HL-60/S4 treated with phorbol 12-myristate 13-acetate at 8.2 ng/mL for 4 days and 3 days (cell line): ENCODE data around the gene CFAP119.

ENCODE experiments used
- in situ Hi-C: fragments of 300-500 bp; cut with MboI; formaldehyde crosslinking; loops from 2 replicates; pipeline ENCODE4 v1.15.0; 2022; ENCODE audit warnings: low sequenced_read_pairs

CFAP119 gene

DNA sequence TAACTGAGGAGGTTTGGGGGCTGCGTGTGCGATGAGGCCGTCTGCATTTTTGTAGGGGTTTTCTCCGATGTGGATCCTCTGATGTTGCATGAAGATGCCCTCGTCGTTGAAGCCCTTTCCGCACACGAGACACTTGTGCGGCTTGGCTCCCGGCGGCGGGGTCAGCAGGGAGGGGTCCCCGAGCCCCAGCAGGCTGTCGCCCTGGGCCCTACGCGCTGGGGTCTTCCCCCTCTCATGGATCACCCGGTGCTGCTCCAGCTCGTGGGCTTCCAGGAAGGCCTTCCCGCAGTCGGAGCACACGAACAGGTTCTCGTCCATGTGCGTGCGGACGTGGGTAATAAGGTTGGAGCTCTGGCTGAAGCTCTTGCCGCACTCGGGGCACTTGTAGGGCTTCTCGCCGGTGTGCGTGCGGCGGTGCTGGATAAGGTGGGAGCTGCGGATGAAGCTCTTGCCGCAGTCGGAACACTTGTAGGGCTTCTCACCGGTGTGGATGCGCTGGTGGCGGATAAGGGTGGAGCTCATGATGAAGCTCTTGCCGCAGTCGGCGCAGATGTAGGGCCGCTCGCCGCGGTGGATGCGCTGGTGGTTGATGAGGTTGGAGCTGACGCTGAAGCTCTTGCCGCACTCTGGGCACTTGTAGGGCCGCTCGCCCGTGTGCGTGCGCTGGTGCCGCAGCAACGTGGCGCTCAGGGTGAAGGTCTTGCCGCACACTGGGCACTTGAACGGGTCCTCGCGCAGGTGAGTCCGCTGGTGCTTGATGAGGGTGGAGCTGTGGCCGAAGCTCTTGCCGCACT is 20.8 kb upstream of the CFAP119 start:
- in situ Hi-C loops = no loop called here

DNA sequence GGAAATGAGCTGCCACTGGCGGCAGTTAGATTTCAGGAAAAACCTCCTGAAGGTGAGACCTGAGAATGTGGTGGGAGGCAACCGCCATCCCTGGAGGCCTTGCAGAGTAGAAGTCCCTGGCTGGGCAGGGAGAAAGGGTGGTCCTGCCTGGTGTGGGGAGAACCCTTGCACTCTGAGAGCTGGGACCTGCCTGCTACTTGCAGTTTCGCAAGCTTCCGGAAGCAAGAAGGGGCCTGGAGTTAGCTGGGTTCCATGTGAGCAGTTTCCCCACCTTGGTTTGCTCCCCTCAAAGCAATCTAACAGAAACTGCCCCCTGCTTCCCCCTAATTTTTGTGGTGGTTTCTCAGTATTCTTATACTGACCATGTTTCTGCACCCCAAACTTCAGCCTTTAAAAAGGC is 18.7 kb upstream of the CFAP119 start:
- in situ Hi-C loops = no loop called here

DNA sequence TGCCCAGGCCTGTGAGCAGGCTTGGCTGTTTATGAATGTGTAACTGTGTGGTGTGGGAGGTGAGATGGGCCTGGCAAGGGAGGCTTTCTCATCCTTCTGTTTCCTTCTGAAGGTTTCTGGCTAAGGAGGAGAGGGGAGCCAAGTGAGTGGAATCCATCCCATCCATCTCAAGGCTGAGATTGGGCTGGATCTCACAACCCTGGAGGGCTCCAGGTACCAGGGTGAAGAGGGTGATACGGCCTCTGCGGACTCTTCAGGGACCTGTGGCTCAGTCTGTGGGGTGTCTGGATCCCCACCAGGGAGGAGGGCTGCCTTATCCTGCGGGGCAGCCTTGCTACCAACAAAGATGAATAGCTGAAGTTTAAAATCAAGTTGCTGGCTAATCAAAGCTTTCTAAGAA is 18.2 kb upstream of the CFAP119 start:
- in situ Hi-C loops = no loop called here

DNA sequence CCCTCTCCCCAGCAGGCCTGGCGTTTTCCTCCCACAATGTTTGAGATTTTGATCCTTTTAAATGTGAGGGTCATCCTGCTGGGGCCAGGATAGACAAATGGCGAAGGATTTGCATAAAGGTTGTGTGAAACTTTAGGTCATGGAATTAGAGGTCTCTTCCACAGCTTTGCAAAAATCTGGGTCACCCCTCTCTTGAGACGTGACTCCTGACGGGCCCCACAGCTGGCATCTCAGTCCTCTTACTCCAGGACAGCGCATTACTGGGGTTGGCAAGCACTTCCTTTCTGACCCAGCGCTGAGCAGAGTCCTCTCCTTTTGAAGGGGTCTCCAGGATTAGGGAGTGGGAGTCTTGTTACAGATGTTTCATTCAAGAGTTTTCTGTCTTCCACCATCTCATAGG is 17.7 kb upstream of the CFAP119 start:
- in situ Hi-C loops = no loop called here

DNA sequence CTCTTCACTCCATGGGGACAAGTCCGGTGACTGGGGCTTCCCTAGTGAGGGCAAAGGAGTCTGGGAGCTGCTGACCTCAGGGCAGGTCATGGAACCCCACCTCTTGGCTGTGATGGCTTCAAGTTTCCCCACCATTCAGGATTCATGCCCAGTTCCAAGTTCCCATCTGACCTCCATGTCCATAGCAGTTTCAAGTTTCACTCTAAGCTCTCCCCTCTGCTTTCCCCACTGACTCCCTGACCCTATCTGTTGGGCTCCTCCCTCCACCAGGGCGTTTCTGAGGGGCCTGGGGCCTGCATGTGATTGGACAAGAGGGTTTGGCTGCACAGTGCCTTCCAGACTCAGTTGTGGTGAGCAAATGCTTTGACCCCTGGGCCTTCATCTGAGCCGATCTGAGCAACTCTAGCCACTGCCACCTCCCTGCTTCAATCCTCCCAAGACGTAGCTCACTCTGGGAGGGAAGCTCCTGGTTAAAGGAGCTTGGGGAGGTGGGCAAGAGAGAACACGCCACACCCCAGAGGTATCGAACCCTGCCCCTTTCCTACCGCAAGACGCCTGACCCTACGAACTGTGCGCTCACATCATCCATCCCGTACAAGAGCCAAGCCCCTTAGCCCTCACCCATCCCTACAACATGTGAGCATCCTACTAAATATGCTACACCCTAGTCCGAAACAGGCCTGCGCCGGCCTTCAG is 16.8 kb upstream of the CFAP119 start:
- in situ Hi-C loops = no loop called here

DNA sequence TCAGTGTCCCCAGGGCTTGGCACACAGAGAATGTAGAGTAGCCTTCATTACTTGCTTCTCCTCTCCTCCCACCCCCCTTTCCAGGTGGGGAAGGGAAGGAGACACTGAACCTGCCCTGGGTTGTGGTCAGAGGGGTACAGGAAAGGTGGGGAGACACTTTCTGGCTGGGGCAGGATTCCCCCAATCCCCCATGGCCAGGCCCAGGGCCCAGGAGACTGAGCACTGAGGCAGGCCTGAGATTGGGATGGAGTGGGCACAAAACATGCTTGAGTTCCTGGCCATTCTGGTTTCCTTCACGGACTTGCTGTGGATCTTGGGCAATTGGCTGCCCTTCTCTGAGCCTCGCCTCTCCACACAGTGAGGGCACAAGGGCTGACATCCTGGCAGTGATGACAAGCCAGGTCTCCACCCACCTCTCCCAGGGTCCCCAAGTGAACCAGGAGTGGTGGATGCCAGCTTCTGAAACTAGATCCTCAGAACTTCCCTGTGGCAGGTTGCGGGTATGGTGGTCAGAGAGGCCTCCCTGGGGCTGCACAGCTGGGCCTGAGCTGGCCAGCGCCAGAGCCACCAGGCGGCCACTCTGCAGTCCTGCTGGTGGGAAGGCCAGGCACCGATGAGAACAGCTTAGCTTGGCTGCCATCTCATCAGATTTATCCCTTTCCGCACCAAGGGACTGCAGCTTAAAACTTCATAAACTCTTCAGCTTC is 15.9 kb upstream of the CFAP119 start:
- in situ Hi-C loops = no loop called here

DNA sequence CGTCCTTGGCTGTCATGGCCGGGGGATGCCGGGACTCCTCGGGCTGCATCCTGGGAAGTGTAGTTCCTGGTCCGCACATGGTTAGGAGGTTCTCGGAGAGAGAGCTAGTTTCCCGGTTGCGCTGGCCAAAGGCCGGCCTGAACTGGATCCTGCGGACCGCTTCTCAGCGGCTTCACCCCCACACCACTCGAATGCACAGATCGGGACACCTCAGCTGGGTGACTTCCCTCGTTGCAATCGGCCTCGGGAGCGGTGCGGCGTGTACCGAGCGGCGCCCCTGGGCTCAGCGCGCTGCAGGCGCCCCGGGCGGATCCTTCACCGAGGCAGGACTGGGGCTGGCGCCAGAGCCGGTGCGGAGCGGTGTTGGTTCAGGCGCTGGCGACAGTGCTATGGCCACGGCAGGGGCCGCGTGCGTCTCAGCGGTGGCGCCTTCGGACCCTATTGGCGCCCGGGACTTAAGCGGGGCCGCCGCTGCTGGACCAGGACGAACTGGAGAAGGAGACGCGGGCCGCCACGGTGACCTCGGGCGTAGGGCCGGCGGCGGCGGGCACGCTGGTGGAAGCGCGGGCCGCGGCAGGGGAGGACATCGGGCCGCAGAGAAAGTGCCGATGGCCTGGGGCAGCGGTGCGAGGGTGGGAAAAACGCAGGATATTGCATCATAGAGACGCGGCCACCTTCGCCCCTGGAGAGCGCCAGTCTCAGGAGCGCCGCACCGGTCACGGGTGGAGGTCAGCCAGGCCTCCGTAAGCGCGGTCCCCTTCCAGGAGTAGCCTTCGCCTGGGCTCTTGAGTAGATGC is 13.7 kb upstream of the CFAP119 start:
- in situ Hi-C loops = no loop called here

DNA sequence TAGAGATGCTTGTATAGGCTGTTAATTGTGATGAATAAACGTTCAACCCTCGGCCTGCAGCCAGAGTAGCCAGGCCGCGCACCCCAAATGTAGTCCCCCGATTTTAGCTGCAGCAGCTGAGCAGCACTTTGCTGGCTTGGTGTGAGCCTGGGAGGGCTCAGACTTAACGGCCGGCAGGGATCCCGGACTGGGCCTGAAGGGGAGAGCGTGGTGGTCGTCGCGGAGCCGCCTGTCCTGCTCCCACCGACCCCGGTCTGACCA is 13.2 kb upstream of the CFAP119 start:
- in situ Hi-C loops = no loop called here

DNA sequence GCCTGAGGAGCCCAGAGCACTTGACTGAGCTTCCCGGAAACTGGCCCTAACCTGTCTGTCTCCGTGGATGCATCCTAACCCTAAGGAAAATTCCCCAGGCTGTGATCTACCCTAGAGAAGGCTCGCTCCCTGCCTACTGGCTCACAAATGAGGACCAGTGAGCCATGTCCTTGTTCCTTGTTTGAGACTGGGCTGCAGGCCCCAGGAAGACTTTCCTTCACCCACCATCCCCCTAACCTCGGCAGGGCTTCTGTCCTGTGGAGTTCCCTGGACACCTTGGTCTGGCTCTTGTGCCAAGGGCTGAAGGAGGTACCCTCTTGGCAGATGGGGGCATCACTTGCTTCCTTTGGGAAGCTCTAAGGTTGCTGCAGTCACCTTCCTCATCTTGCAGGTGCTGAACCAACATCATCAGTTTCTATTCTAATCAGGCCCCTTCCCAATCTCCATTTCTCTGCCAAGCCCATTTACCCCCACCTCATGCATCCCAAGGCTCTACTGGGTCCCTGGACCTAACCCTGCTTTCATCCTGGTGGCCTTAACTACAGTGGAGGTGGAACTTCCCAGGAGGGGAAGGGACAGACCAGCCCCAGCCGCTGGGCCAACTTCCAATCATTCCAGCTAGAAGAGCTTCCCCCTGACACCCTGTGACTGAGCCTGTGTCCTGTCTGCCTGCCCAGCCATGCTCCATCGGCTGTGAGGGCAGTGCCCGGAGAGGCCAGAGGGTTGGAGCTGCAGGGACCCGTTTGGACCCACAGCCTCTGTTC is 12.7 kb upstream of the CFAP119 start:
- in situ Hi-C loops = no loop called here

DNA sequence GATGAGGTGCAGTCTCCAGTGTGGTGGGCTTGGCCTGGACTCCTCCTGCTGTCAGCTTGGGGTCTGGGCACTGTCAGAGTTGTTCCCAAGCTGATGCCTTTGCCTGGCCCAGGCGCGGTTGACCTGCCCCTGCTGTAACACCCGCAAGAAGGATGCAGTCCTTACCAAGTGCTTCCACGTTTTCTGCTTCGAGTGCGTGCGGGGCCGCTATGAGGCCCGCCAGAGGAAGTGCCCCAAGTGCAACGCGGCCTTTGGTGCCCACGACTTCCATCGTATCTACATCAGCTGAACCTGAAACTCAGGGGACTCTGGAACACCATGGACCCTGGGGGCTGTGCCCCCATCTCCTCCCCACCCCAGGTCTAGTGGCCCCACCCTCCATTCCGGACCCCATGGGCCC is 12.0 kb upstream of the CFAP119 start:
- in situ Hi-C loops = no loop called here

DNA sequence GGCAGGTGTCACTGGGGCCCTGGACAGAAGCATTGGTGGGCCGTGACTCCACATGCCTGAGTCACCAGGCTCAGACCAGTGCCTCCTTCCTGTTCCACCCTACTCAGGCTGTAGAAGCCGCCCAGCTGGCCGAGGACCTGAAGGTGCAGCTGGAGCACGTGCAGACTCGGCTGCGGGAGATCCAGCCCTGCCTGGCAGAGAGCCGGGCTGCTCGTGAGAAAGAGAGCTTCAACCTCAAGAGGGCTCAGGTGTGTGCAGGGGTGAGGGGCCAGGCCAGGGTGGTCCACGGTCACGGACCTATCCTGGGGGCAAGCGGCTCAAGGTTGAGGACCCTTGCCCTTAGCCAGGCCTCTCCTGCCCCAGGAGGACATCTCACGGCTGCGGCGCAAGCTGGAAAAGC is 9.9 kb upstream of the CFAP119 start:
- in situ Hi-C loops = no loop called here

DNA sequence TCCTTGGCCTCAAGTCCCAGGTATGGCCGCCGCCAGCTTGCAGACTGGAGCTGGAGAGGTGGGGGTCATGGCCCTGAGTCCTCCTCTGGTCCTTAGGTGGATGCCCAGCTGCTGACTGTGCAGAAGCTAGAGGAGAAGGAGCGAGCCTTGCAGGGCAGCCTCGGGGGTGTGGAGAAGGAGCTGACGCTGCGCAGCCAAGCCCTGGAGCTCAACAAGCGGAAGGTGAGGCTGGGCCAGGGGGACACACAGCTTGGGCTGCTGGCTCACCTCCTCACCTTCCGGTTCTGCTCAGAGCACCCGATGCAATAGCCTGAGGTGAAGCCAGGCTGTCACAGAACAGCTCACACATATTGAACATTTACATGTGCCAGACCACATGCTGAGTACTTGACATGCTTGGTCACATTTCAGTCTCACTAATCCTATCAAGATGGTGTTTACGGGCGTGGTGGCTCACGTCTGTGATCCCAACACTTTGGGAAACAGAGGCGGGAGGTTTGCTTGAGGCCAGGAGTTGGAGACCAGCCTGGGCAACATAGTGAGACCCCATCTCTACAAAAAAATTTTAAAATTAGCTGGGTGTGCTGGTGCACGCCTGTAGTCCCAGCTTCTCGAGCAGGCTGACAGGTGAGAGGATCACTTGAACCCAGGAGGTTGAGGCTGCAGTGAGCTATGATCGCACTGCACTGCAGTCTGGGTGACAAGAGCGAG is 7.7 kb upstream of the CFAP119 start:
- in situ Hi-C loops = no loop called here

DNA sequence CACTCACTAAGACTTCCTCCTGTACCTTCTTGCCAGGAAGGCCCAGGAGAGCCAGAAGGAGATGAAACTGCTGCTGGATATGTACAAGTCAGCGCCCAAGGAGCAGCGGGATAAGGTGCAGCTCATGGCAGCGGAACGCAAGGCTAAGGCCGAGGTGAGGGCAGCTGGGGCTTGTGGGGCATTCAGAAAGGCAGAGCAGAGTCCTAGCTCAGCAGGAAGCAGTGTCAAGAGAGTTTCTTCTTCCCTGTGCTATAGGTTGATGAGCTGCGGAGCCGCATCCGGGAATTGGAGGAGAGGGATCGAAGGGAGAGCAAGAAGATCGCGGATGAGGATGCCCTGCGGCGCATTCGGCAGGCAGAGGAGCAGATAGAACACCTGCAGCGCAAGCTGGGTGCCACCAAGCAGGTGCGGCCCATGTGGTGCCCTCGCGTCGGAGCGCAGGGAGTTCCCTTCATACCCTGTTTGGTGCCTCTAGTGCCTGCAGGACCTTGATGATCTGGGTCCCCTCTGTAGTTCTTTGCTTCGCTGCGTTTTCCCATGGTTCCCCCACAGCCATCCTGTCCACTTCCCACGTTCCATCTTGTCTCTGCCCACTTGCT is 6.8 kb upstream of the CFAP119 start:
- in situ Hi-C loops = no loop called here

DNA sequence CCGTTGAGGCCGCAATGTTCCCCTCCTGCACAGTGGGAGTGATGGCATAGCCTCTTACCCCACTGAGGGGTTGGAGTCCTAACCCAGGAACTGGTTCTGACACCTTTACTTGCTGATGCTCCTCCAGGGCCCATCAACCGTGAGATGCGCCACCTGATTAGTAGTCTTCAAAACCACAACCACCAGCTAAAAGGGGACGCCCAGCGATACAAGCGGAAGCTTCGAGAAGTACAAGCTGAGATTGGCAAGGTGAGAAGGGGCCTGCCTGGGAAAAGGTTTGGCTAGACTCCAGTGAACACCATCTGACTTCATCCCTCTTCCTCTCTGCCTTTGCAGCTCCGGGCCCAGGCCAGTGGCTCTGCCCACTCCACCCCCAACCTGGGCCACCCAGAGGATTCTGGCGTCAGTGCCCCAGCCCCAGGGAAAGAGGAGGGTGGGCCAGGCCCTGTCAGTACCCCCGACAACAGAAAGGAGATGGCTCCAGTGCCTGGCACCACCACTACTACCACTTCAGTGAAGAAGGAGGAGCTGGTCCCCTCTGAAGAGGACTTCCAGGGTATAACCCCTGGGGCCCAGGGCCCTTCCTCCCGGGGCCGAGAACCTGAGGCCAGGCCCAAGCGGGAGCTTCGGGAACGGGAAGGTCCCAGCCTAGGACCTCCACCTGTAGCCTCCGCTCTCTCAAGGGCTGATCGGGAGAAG is 6.1 kb upstream of the CFAP119 start:
- in situ Hi-C loops = no loop called here

DNA sequence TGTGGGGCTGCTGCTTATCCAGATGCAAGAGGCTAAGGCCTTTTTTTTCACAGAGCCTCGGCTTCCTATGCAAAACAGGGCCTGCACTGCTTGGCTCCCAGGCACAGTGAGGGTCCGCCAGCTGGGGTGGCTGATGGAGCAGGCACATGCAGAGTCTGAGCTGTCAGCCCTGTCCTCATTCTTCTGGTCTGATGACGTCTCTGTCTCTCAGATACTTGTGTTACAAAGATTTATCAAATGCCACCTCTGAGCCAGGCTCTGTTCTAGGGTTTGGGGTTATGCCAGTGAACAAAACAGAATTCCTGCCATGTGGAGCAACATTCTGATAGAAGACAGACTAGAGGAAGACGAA is 5.0 kb upstream of the CFAP119 start:
- in situ Hi-C loops = no loop called here

DNA sequence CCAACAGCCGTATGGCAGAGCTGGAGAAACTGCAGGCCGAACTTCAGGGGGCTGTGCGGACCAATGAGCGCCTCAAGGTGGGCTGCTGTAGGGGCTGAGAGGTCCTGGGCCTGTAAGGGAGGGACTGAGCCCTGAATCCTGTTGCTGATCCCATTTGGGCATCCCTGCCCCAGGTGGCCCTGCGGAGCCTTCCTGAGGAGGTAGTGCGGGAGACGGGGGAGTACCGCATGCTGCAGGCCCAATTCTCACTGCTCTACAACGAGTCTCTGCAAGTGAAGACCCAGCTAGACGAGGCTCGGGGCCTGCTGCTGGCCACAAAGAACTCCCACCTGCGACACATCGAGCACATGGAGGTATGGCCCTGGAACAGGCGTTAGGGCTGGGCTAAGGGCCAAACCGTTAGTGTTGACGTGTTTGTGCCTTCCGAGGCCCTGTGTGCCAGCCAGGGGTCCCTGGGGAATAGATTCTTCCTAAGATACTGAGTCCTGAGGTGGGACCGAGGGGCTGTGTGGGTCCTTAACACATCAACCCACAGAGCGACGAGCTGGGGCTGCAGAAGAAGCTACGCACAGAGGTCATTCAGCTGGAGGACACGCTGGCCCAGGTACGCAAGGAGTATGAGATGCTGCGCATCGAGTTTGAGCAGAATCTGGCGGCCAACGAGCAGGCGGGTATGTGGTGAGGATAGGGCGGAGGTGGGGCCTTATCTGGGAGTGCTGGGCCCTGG is 4.5 kb upstream of the CFAP119 start:
- in situ Hi-C loops = no loop called here

DNA sequence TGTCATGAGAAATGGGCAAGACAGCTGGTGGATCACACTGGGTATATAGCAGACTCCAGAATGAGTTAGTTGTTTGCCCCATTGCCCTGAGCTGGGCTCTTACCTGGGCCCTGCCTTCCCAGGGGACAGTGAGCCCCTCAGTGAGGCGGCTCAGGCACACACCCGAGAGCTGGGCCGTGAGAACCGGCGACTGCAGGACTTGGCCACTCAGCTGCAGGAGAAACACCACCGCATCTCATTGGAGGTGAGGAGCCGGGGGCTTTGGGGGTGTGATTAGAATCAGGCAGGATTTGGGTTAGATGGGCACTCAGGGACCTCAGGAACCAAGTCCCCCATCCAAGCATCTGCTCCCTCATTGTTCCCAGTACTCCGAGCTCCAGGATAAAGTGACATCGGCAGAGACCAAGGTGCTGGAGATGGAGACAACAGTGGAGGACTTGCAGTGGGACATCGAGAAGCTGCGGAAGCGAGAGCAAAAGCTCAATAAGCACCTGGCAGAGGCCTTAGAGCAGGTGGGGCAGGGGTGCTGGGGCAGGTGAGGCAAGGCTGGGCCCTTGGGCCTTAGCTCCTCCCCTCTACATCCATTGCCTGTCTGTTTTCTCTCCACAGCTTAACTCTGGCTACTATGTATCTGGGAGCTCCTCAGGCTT is 3.1 kb upstream of the CFAP119 start:
- in situ Hi-C loops = no loop called here

DNA sequence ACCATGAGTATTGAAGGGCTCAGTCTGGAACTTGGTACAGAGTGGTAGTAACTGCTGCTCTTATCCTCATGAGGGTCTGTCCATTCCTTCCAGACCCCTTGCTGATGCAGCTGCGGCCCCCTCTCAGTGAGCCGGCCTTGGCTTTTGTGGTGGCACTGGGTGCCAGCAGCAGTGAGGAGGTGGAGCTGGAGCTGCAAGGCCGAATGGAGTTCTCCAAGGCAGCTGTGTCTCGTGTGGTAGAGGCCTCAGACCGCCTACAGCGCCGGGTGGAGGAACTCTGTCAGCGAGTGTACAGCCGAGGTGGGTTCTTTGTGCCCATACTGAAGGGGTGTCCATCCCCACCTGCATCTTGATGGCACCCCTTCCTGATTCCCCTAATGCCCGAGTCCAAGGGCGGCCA is 2.2 kb upstream of the CFAP119 start:
- in situ Hi-C loops = no loop called here
